H9 (cell line): ENCODE data around the gene SLCO4A1. TPM values are rescaled to one million over a fixed set of nuclear protein-coding genes. Genes with fewer than 3 reads are reported as not detected.

Experiments
- DNase-seq: peaks from one replicate; pipeline ENCODE4 v3.0.0-alpha.2; 2017
- H2AFZ ChIP-seq: one replicate; pipeline ENCODE4 v1.6.1; 2013; ENCODE audit warnings: mild to moderate bottlenecking, low read length, control low read depth, moderate library complexity
- H2AK5ac ChIP-seq: 2 replicates; pipeline ENCODE4 v1.6.1; 2013; ENCODE audit warnings: low read length, control low read depth, mixed read lengths; ENCODE audit not compliant: insufficient read length
- H2BK120ac ChIP-seq: one replicate; pipeline ENCODE4 v1.6.1; 2013; ENCODE audit warnings: low read depth, mild to moderate bottlenecking, low read length, control low read depth, inconsistent platforms; ENCODE audit not compliant: poor library complexity, severe bottlenecking
- H2BK12ac ChIP-seq: 2 replicates; pipeline ENCODE4 v1.6.1; 2013; ENCODE audit warnings: low read length, control low read depth, mixed read lengths, low read depth; ENCODE audit not compliant: insufficient read length
- H2BK15ac ChIP-seq: 2 replicates; pipeline ENCODE4 v1.6.1; 2013; ENCODE audit warnings: low read depth, low read length, control low read depth
- H2BK20ac ChIP-seq: one replicate; pipeline ENCODE4 v1.6.1; 2013; ENCODE audit warnings: low read depth, mild to moderate bottlenecking, low read length, control low read depth, inconsistent platforms; ENCODE audit not compliant: poor library complexity, severe bottlenecking
- H2BK5ac ChIP-seq: 2 replicates; pipeline ENCODE4 v1.6.1; 2013; ENCODE audit warnings: low read length, control low read depth, mixed read lengths; ENCODE audit not compliant: insufficient read length
- H3K14ac ChIP-seq: 2 replicates; pipeline ENCODE4 v1.6.1; 2013; ENCODE audit warnings: low read length, control low read depth; ENCODE audit not compliant: insufficient read depth
- H3K18ac ChIP-seq: 2 replicates; pipeline ENCODE4 v1.6.1; 2013; ENCODE audit warnings: low read depth, mild to moderate bottlenecking, mixed read lengths, low read length, control low read depth; ENCODE audit not compliant: insufficient read length
- H3K23ac ChIP-seq: 2 replicates; pipeline ENCODE4 v1.6.1; 2013; ENCODE audit warnings: low read length, control low read depth, mixed read lengths, low read depth; ENCODE audit not compliant: insufficient read length
- H3K23me2 ChIP-seq: 2 replicates; pipeline ENCODE4 v1.6.1; 2013; ENCODE audit warnings: low read depth, mild to moderate bottlenecking, mixed read lengths, low read length, control low read depth; ENCODE audit not compliant: insufficient read length, poor library complexity, severe bottlenecking
- H3K27ac ChIP-seq: 2 replicates; pipeline ENCODE4 v1.5.1; 2013; ENCODE audit warnings: low read length, control low read depth, mixed read lengths, low read depth; ENCODE audit not compliant: insufficient read length
- H3K27me3 ChIP-seq: 2 replicates; pipeline ENCODE4 v1.6.1; 2013; ENCODE audit warnings: low read length, control low read depth, inconsistent platforms; ENCODE audit not compliant: insufficient read depth
- H3K4ac ChIP-seq: 2 replicates; pipeline ENCODE4 v1.6.1; 2013; ENCODE audit warnings: low read depth, mild to moderate bottlenecking, control low read depth, inconsistent platforms, low read length, moderate library complexity
- H3K4me1 ChIP-seq: 2 replicates; pipeline ENCODE4 v1.6.1; 2013; ENCODE audit warnings: low read length, control low read depth, inconsistent platforms; ENCODE audit not compliant: insufficient read depth
- H3K4me2 ChIP-seq: 2 replicates; pipeline ENCODE4 v1.6.1; 2013; ENCODE audit warnings: low read length, control low read depth, mixed read lengths; ENCODE audit not compliant: insufficient read length, insufficient read depth
- H3K56ac ChIP-seq: 2 replicates; pipeline ENCODE4 v1.6.1; 2013; ENCODE audit warnings: low read depth, mild to moderate bottlenecking, mixed read lengths, low read length, control low read depth; ENCODE audit not compliant: insufficient read length
- H3K79me1 ChIP-seq: 2 replicates; pipeline ENCODE4 v1.6.1; 2013; ENCODE audit warnings: low read depth, mild to moderate bottlenecking, moderate library complexity, low read length, control low read depth, inconsistent platforms; ENCODE audit not compliant: insufficient read depth, poor library complexity, severe bottlenecking
- H3K79me2 ChIP-seq: 2 replicates; pipeline ENCODE4 v1.6.1; 2013; ENCODE audit warnings: low read length, control low read depth, inconsistent platforms; ENCODE audit not compliant: insufficient read depth
- H3K9ac ChIP-seq: 2 replicates; pipeline ENCODE4 v1.6.1; 2013; ENCODE audit warnings: low read length, control low read depth, mixed read lengths; ENCODE audit not compliant: insufficient read length; ENCODE audit errors: extremely low read depth
- H3K9me3 ChIP-seq: one replicate; pipeline ENCODE4 v1.6.1; 2013; ENCODE audit warnings: low read depth, low read length, inconsistent platforms; ENCODE audit not compliant: control insufficient read depth
- H3T11ph ChIP-seq: one replicate; pipeline ENCODE4 v1.6.1; 2013; ENCODE audit warnings: mild to moderate bottlenecking, low read length, control low read depth, inconsistent platforms
- H4K20me1 ChIP-seq: one replicate; pipeline ENCODE4 v1.6.1; 2013; ENCODE audit not compliant: control insufficient read depth, insufficient read length, insufficient read depth
- H4K5ac ChIP-seq: 2 replicates; pipeline ENCODE4 v1.6.1; 2013; ENCODE audit warnings: low read depth, mild to moderate bottlenecking, mixed read lengths, low read length, control low read depth; ENCODE audit not compliant: insufficient read length
- H4K8ac ChIP-seq: replicated peaks from 2 replicates; pipeline ENCODE4 v1.6.1; 2013; ENCODE audit warnings: low read length, control low read depth, mixed read lengths, low read depth; ENCODE audit not compliant: insufficient read length
- H4K91ac ChIP-seq: 2 replicates; pipeline ENCODE4 v1.6.1; 2013; ENCODE audit warnings: low read depth, mild to moderate bottlenecking, moderate library complexity, mixed read lengths, low read length, control low read depth; ENCODE audit not compliant: insufficient read length
- H3K27ac Mint-ChIP-seq, 3 experiments: 2 replicates in 2 of 3; 3 replicates in 1 of 3; pipeline ENCODE4 v1.8.0; 2020 to 2021; ENCODE audit warnings: mixed read lengths in 3 of 3, mild to moderate bottlenecking in 1 of 3, moderate library complexity in 1 of 3
- H3K27me3 Mint-ChIP-seq: 2 replicates; pipeline ENCODE4 v1.8.0; 2021; ENCODE audit warnings: low read depth, mild to moderate bottlenecking, moderate library complexity, mixed read lengths
- H3K36me3 Mint-ChIP-seq, 3 experiments: 2 replicates in 2 of 3; 3 replicates in 1 of 3; pipeline ENCODE4 v1.8.0; 2020 to 2021; ENCODE audit warnings: low read depth in 3 of 3, mixed read lengths in 3 of 3; ENCODE audit not compliant: insufficient read depth in 1 of 3
- H3K4me1 Mint-ChIP-seq, 2 experiments: 2 replicates each; pipeline ENCODE4 v1.8.0; 2020; ENCODE audit warnings: mixed read lengths in 2 of 2
- H3K4me3 Mint-ChIP-seq, 2 experiments: 2 replicates in 1 of 2; 3 replicates in 1 of 2; pipeline ENCODE4 v1.8.0; 2020 to 2021; ENCODE audit warnings: mild to moderate bottlenecking in 2 of 2, mixed read lengths in 2 of 2, moderate library complexity in 1 of 2
- H3K9me3 Mint-ChIP-seq, 2 experiments: 2 replicates in 1 of 2; 3 replicates in 1 of 2; pipeline ENCODE4 v1.8.0; 2020; ENCODE audit warnings: mild to moderate bottlenecking in 2 of 2, mixed read lengths in 2 of 2, moderate library complexity in 1 of 2
- CTCF ChIP-seq: fragments of 200-600 bp; sonication (generic); conservative IDR thresholded peaks from 3 replicates; pipeline ENCODE4 v1.8.0; 2021; ENCODE audit warnings: antibody characterized with exemption, mild to moderate bottlenecking
- WGBS: extraction: QIAGEN DNeasy Blood & Tissue Kit; methylation state at CpG from one replicate; pipeline ENCODE4 v1.1.7; 2013; ENCODE audit warnings: missing lambda C conversion rate, low lambda C conversion rate, mixed read lengths; ENCODE audit not compliant: insufficient read length; ENCODE audit errors: extremely low coverage; 5-methylcytosine and 5-hydroxymethylcytosine counted together
- total RNA-seq: library from RNA; stranded (reverse); gene quantifications from 2 replicates; pipeline ENCODE4 v1.2.1, GENCODE V29; 2021

SLCO4A1 gene
- total RNA-seq, 1 experiment from 2014 or later, result 9.4 TPM

DNA sequence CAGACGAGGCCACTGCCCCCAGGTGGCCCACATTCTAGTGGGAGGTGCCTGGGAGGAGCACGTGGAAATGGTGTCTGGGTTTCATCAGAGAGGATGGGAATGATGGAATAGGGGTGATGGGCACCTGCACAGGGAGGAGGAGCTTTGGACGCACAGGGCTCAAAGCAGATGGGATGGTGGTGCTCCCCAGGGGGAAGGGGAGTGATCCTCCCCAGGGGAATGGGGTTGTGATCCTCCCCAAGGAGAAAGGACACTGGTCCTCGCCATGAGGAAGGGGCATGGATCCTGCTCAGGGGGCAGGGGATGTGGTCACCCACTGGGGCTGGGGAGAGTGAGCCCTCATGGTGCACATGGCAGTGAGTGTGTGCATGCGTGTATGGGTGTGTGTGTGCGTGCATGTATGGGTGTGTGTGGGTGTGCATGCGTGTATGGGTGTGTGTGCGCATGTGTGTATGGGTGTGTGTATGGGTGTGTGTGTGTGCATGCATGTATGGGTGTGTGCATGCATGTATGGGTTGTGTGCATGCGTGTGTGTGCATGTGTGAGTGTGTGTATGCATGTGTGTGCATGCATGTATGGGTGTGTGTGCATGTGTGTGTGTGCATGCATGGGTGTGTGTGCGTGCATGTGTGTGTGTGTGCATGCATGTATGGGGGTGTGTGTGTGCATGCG, 49.7 kb upstream of the SLCO4A1 start:
- Histone ChIP-seq H2BK120ac (no peak overlapping the region), H3K27ac (no peak overlapping the region), H3K4ac (no peak overlapping the region), H2BK20ac (no peak overlapping the region), H3K9me3 (no peaks in the 10 kb centered on the region), H3K79me2 (no peaks in the 10 kb centered on the region), H3K56ac (no peak overlapping the region), H3T11ph (no peak overlapping the region), H3K18ac (no peak overlapping the region), H4K5ac (no peak overlapping the region), H4K91ac (no peak overlapping the region), H3K23ac (no peak overlapping the region), H3K23me2 (no peaks in the 10 kb centered on the region), H3K14ac (no peak overlapping the region), H3K9ac (no peak overlapping the region), H3K4me1 (no peaks in the 10 kb centered on the region), H4K20me1 (no peaks in the 10 kb centered on the region), H2AFZ (no peak overlapping the region), H2BK15ac (no peak overlapping the region), H3K79me1 (no peaks in the 10 kb centered on the region), H2AK5ac (no peak overlapping the region), H2BK12ac (no peak overlapping the region), H3K4me2 (no peak overlapping the region), H3K27me3 (no peaks in the 10 kb centered on the region), H2BK5ac (no peak overlapping the region), H4K8ac (no peak overlapping the region)
- no CpG with 5 or more reads among the region's 11 CpGs for WGBS
- Mint-ChIP-seq H3K27ac (no peak overlapping the region; a peak in 2 of 7 replicates), H3K27me3 (peaks cover 21% of the 10 kb centered on the region), H3K36me3 (no peaks in the 10 kb centered on the region), H3K9me3 (peaks cover 0 to 2% of the 10 kb centered on the region in 2 experiments; a peak in 2 of 5 replicates), H3K4me3 (no peak overlapping the region), H3K4me1 (peaks cover 0 to 3% of the 10 kb centered on the region in 2 experiments; a peak in 1 of 4 replicates)
- TF ChIP-seq CTCF, result no peak
- DNase-seq, result no peak
